Mucosa of descending colon (tissue), 3 donors: Measurements from ENCODE around the gene BANP. TPM values are rescaled to one million over a fixed set of nuclear protein-coding genes. Genes with fewer than 3 reads are reported as not detected.

Experiments used
- ATAC-seq: fragments of 200-7000 bp; cut with Tn5 transposase; one replicate; pipeline ENCODE4 v1.9.1; 2020; ENCODE audit warnings: mild to moderate bottlenecking, moderate library complexity
- DNase-seq, 3 donors: peaks; one replicate each; pipeline ENCODE4 v3.0.0-alpha.2; 2020
- H3K36me3 ChIP-seq: fragments of 200-600 bp; one replicate; pipeline ENCODE4 v1.8.0; 2021; ENCODE audit warnings: low read depth, mild to moderate bottlenecking
- H3K4me1 ChIP-seq: fragments of 200-600 bp; one replicate; pipeline ENCODE4 v1.8.0; 2021; ENCODE audit warnings: low read depth, mild to moderate bottlenecking
- H3K4me3 ChIP-seq: fragments of 200-600 bp; one replicate; pipeline ENCODE4 v1.8.0; 2021; ENCODE audit warnings: mild to moderate bottlenecking
- H3K9me3 ChIP-seq: fragments of 200-600 bp; one replicate; pipeline ENCODE4 v1.8.0; 2021; ENCODE audit warnings: mild to moderate bottlenecking
- CTCF ChIP-seq: fragments of 200-600 bp; IDR thresholded peaks from one replicate; pipeline ENCODE4 v1.8.0; 2022; ENCODE audit warnings: antibody characterized with exemption, mild to moderate bottlenecking
- intact Hi-C, 2 donors: fragments of 100-400 bp; cut with DNase I in 1 of 2; cut with micrococcal nuclease in 1 of 2; formaldehyde crosslinking; loops; one replicate each; pipeline versions ENCODE4 v1.11.0 to v1.11.1; 2022; cut with DNase I, micrococcal nuclease
- total RNA-seq, 3 donors: library from RNA; stranded (reverse); fragmentation: NEBNext Ultra II Directional in 2 of 3; extraction: Animal tissue kit (Norgen Biotek cat#: 25700) in 2 of 3; gene quantifications; one replicate each; pipeline versions ENCODE4 v1.2.1 to v1.2.4, GENCODE V29; 2021 to 2023
- donor health status: DM: no; HTN: no; CAD: no; lungs with moderate emphysema.
- donor health status: DM: no; HTN: no; CAD: no.
- donor health status: DM: no; HTN: yes; CAD: no.

BANP gene
- total RNA-seq, 3 donors from 2014 or later: 24.4 to 36.0 (median 26.1) TPM

GRCh38 chr16:87921236-87921773, 29.9 kb upstream of the BANP start:
- H3K9me3 ChIP-seq: no peaks in the 10 kb centered on the region
- H3K4me3 ChIP-seq: no peak overlapping the region
- DNase-seq (no peak), ATAC-seq (no peak)
- intact Hi-C loops: no loop called here
- no peaks in the 10 kb centered on the region for H3K4me1 ChIP-seq
- H3K36me3 ChIP-seq: no peaks in the 10 kb centered on the region
- no peak for TF ChIP-seq CTCF

GRCh38 chr16:87922250-87922871, 28.9 kb upstream of the BANP start:
- DNase-seq: no peak
- H3K4me3 ChIP-seq: no peak overlapping the region
- no peaks in the 10 kb centered on the region for H3K9me3 ChIP-seq
- no peak for TF ChIP-seq CTCF
- no peak for ATAC-seq
- intact Hi-C loops: no loop called here
- H3K36me3 ChIP-seq: no peaks in the 10 kb centered on the region
- H3K4me1 ChIP-seq: no peaks in the 10 kb centered on the region

- no peak for TF ChIP-seq CTCF
- H3K36me3 ChIP-seq: no peaks in the 10 kb centered on the region
- no peak for DNase-seq
- H3K9me3 ChIP-seq: no peaks in the 10 kb centered on the region
- no peaks in the 10 kb centered on the region for H3K4me1 ChIP-seq
- intact Hi-C loops: no loop called here
- H3K4me3 ChIP-seq: no peak overlapping the region
- peak; percentile 24 for ATAC-seq
Measured at GRCh38 chr16:87924041-87924810, 27.0 kb upstream of the BANP start.

- H3K9me3 ChIP-seq: no peaks in the 10 kb centered on the region
- ATAC-seq (peak; percentile 31), DNase-seq (no peak)
- H3K4me1 ChIP-seq: no peaks in the 10 kb centered on the region
- no peak for TF ChIP-seq CTCF
- intact Hi-C loops: no loop called here
- H3K4me3 ChIP-seq: no peak overlapping the region
- no peaks in the 10 kb centered on the region for H3K36me3 ChIP-seq
Measured at GRCh38 chr16:87924811-87925670, 26.2 kb upstream of the BANP start.
